Measurements from ENCODE around the gene SLC35D3.

SLC35D3 gene

GRCh38 chr6:136922685-136923006 lies 545 bp downstream of the SLC35D3 start:
- no peak for DNase-seq
- Histone ChIP-seq H3K27ac (ENCODE audit: insufficient read depth, low read length, poor library complexity, severe bottlenecking) (no peak overlapping the region), H3K9me3 (ENCODE audit: control insufficient read depth, low read length) (no peaks in the 10 kb centered on the region), H3K4me3 (ENCODE audit: insufficient read depth, low read depth, low read length, poor library complexity, severe bottlenecking) (peak overlapping the region; percentile 58), H3K27me3 (replicated peaks; ENCODE audit: control insufficient read depth, insufficient read depth, low read length, poor library complexity, severe bottlenecking) (peaks cover 39% of the 10 kb centered on the region), H3K4me1 (ENCODE audit: control insufficient read depth, insufficient read depth, low read length, poor library complexity, severe bottlenecking) (peaks cover 38% of the 10 kb centered on the region), H3K36me3 (ENCODE audit: control insufficient read depth, insufficient read depth, low read length) (no peaks in the 10 kb centered on the region)

- Histone ChIP-seq H3K27ac (ENCODE audit: insufficient read depth, low read length, poor library complexity, severe bottlenecking) (no peak overlapping the region), H3K4me3 (ENCODE audit: insufficient read depth, low read depth, low read length, poor library complexity, severe bottlenecking) (peak overlapping the region; percentile 58), H3K27me3 (replicated peaks; ENCODE audit: control insufficient read depth, insufficient read depth, low read length, poor library complexity, severe bottlenecking) (peaks cover 39% of the 10 kb centered on the region), H3K9me3 (ENCODE audit: control insufficient read depth, low read length) (no peaks in the 10 kb centered on the region), H3K4me1 (ENCODE audit: control insufficient read depth, insufficient read depth, low read length, poor library complexity, severe bottlenecking) (peaks cover 38% of the 10 kb centered on the region), H3K36me3 (ENCODE audit: control insufficient read depth, insufficient read depth, low read length) (no peaks in the 10 kb centered on the region)
- DNase-seq = no peak
Observed at GRCh38 chr6:136923116-136923953, 1.2 kb downstream of the SLC35D3 start.

GRCh38 chr6:136923954-136924673 lies 2.0 kb downstream of the SLC35D3 start:
- H3K4me3 ChIP-seq (ENCODE audit: insufficient read depth, low read depth, low read length, poor library complexity, severe bottlenecking) = no peak overlapping the region
- peaks cover 39% of the 10 kb centered on the region for H3K27me3 ChIP-seq (replicated peaks; ENCODE audit: control insufficient read depth, insufficient read depth, low read length, poor library complexity, severe bottlenecking)
- DNase-seq = no peak
- no peaks in the 10 kb centered on the region for H3K9me3 ChIP-seq (ENCODE audit: control insufficient read depth, low read length)
- H3K4me1 ChIP-seq (ENCODE audit: control insufficient read depth, insufficient read depth, low read length, poor library complexity, severe bottlenecking) = peaks cover 38% of the 10 kb centered on the region
- H3K36me3 ChIP-seq (ENCODE audit: control insufficient read depth, insufficient read depth, low read length) = no peaks in the 10 kb centered on the region
- H3K27ac ChIP-seq (ENCODE audit: insufficient read depth, low read length, poor library complexity, severe bottlenecking) = no peak overlapping the region

GRCh38 chr6:136926383-136926782 lies 4.3 kb downstream of the SLC35D3 start:
- H3K4me1 ChIP-seq (ENCODE audit: control insufficient read depth, insufficient read depth, low read length, poor library complexity, severe bottlenecking) = peaks cover 23% of the 10 kb centered on the region
- peaks cover 28% of the 10 kb centered on the region for H3K27me3 ChIP-seq (replicated peaks; ENCODE audit: control insufficient read depth, insufficient read depth, low read length, poor library complexity, severe bottlenecking)
- no peak for DNase-seq

GRCh38 chr6:136927292-136927691 lies 5.2 kb downstream of the SLC35D3 start:
- Histone ChIP-seq H3K36me3 (ENCODE audit: control insufficient read depth, insufficient read depth, low read length) (no peaks in the 10 kb centered on the region), H3K4me3 (ENCODE audit: insufficient read depth, low read depth, low read length, poor library complexity, severe bottlenecking) (no peak overlapping the region), H3K9me3 (ENCODE audit: control insufficient read depth, low read length) (no peaks in the 10 kb centered on the region), H3K4me1 (ENCODE audit: control insufficient read depth, insufficient read depth, low read length, poor library complexity, severe bottlenecking) (peaks cover 15% of the 10 kb centered on the region), H3K27me3 (replicated peaks; ENCODE audit: control insufficient read depth, insufficient read depth, low read length, poor library complexity, severe bottlenecking) (peaks cover 19% of the 10 kb centered on the region), H3K27ac (ENCODE audit: insufficient read depth, low read length, poor library complexity, severe bottlenecking) (no peak overlapping the region)
- DNase-seq = no peak

More at GRCh38 chr6:136926383-136926782, 4.3 kb downstream of the SLC35D3 start:
- no peak overlapping the region for H3K27ac ChIP-seq (ENCODE audit: insufficient read depth, low read length, poor library complexity, severe bottlenecking)
- H3K36me3 ChIP-seq (ENCODE audit: control insufficient read depth, insufficient read depth, low read length) = no peaks in the 10 kb centered on the region
- H3K4me3 ChIP-seq (ENCODE audit: insufficient read depth, low read depth, low read length, poor library complexity, severe bottlenecking) = no peak overlapping the region
- no peaks in the 10 kb centered on the region for H3K9me3 ChIP-seq (ENCODE audit: control insufficient read depth, low read length)

GRCh38 chr6:136930528-136930927 lies 8.4 kb downstream of the SLC35D3 start:
- Histone ChIP-seq H3K27me3 (replicated peaks; ENCODE audit: control insufficient read depth, insufficient read depth, low read length, poor library complexity, severe bottlenecking) (no peaks in the 10 kb centered on the region), H3K4me3 (ENCODE audit: insufficient read depth, low read depth, low read length, poor library complexity, severe bottlenecking) (no peak overlapping the region), H3K4me1 (ENCODE audit: control insufficient read depth, insufficient read depth, low read length, poor library complexity, severe bottlenecking) (no peaks in the 10 kb centered on the region), H3K36me3 (ENCODE audit: control insufficient read depth, insufficient read depth, low read length) (no peaks in the 10 kb centered on the region), H3K9me3 (ENCODE audit: control insufficient read depth, low read length) (no peaks in the 10 kb centered on the region), H3K27ac (ENCODE audit: insufficient read depth, low read length, poor library complexity, severe bottlenecking) (no peak overlapping the region)
- DNase-seq = no peak

GRCh38 chr6:136932599-136932998 lies 10.5 kb downstream of the SLC35D3 start:
- DNase-seq = no peak
- Histone ChIP-seq H3K36me3 (ENCODE audit: control insufficient read depth, insufficient read depth, low read length) (no peaks in the 10 kb centered on the region), H3K4me3 (ENCODE audit: insufficient read depth, low read depth, low read length, poor library complexity, severe bottlenecking) (no peak overlapping the region), H3K27me3 (replicated peaks; ENCODE audit: control insufficient read depth, insufficient read depth, low read length, poor library complexity, severe bottlenecking) (no peaks in the 10 kb centered on the region), H3K27ac (ENCODE audit: insufficient read depth, low read length, poor library complexity, severe bottlenecking) (no peak overlapping the region), H3K4me1 (ENCODE audit: control insufficient read depth, insufficient read depth, low read length, poor library complexity, severe bottlenecking) (no peaks in the 10 kb centered on the region), H3K9me3 (ENCODE audit: control insufficient read depth, low read length) (no peaks in the 10 kb centered on the region)

- Histone ChIP-seq H3K27me3 (replicated peaks; ENCODE audit: control insufficient read depth, insufficient read depth, low read length, poor library complexity, severe bottlenecking) (no peaks in the 10 kb centered on the region), H3K4me1 (ENCODE audit: control insufficient read depth, insufficient read depth, low read length, poor library complexity, severe bottlenecking) (no peaks in the 10 kb centered on the region), H3K9me3 (ENCODE audit: control insufficient read depth, low read length) (no peaks in the 10 kb centered on the region), H3K27ac (ENCODE audit: insufficient read depth, low read length, poor library complexity, severe bottlenecking) (no peak overlapping the region), H3K4me3 (ENCODE audit: insufficient read depth, low read depth, low read length, poor library complexity, severe bottlenecking) (no peak overlapping the region), H3K36me3 (ENCODE audit: control insufficient read depth, insufficient read depth, low read length) (no peaks in the 10 kb centered on the region)
- no peak for DNase-seq
Observed at GRCh38 chr6:136945072-136945471, 23.0 kb downstream of the SLC35D3 start.

GRCh38 chr6:136945711-136946121 lies 23.6 kb downstream of the SLC35D3 start:
- H3K9me3 ChIP-seq (ENCODE audit: control insufficient read depth, low read length) = no peaks in the 10 kb centered on the region
- H3K36me3 ChIP-seq (ENCODE audit: control insufficient read depth, insufficient read depth, low read length) = no peaks in the 10 kb centered on the region
- H3K27ac ChIP-seq (ENCODE audit: insufficient read depth, low read length, poor library complexity, severe bottlenecking) = no peak overlapping the region
- no peaks in the 10 kb centered on the region for H3K27me3 ChIP-seq (replicated peaks; ENCODE audit: control insufficient read depth, insufficient read depth, low read length, poor library complexity, severe bottlenecking)
- DNase-seq = no peak
- H3K4me3 ChIP-seq (ENCODE audit: insufficient read depth, low read depth, low read length, poor library complexity, severe bottlenecking) = no peak overlapping the region
- H3K4me1 ChIP-seq (ENCODE audit: control insufficient read depth, insufficient read depth, low read length, poor library complexity, severe bottlenecking) = no peaks in the 10 kb centered on the region

GRCh38 chr6:136947037-136947436 lies 24.9 kb downstream of the SLC35D3 start:
- DNase-seq = no peak
- Histone ChIP-seq H3K9me3 (ENCODE audit: control insufficient read depth, low read length) (no peaks in the 10 kb centered on the region), H3K36me3 (ENCODE audit: control insufficient read depth, insufficient read depth, low read length) (no peaks in the 10 kb centered on the region), H3K4me1 (ENCODE audit: control insufficient read depth, insufficient read depth, low read length, poor library complexity, severe bottlenecking) (no peaks in the 10 kb centered on the region), H3K27ac (ENCODE audit: insufficient read depth, low read length, poor library complexity, severe bottlenecking) (no peak overlapping the region), H3K4me3 (ENCODE audit: insufficient read depth, low read depth, low read length, poor library complexity, severe bottlenecking) (no peak overlapping the region), H3K27me3 (replicated peaks; ENCODE audit: control insufficient read depth, insufficient read depth, low read length, poor library complexity, severe bottlenecking) (no peaks in the 10 kb centered on the region)

Data from effector memory CD4-positive, alpha-beta T cell (primary cell).